Measurements from ENCODE around the gene COQ10B. TPM values are rescaled to one million over a fixed set of nuclear protein-coding genes. Genes with fewer than 3 reads are reported as not detected.
"Not testable (repeated sequence)": the region's sequence is repeated elsewhere in the genome, so short reads cannot be mapped to it uniquely, and the experiment has no call there.

The COQ10B gene
- total RNA-seq, 2 experiments from 2014 or later = 5.0 to 12.2 TPM

DNA sequence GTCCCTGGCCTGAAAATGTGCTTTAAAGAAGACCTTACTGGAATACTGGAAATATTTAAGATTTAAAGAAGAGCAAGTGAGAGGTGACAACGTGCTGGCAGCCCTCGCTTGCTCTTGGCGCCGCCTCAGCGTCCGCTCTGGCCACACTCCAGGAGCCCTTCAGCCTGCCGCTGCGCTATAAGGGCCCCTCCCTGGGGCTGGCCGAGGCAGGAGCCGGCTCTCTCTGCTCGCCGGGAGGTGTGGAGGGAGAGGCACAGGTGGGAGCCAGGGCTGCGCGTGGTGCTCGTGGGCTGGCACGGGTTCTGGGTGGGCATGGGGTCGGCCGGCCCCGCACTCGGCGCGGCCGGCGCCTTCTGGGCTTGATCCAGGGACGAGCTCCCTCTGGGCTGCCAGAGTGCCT, 2.9 kb upstream of the COQ10B start:
- Histone ChIP-seq H3K4me2 (ENCODE audit: low read length) (no peak overlapping the region), H3K4me3 (ENCODE audit: low read depth, low read length, poor library complexity, severe bottlenecking) (no peak overlapping the region)
- BruUV-seq (replicated peaks) = no TSS peak

DNA sequence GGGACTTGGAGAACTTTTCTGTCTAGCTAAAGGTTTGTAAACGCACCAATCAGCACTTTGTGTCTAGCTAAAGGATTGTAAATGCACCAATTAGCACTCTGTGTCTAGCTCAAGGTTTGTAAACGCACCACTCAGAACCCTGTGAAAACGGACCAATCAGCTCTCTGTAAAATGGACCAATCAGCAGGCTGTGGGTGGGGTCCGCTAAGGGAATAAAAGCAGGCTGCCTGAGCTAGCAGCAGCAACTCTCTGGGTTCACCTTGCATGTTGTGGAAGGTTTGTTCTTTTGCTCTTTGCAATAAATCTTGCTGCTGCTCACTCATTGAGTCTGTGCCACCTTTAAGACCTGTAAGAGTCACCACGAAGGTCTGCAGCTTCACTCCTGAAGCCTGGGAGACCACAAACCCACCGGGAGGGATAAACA, 2.4 kb upstream of the COQ10B start:
- H3K4me2 ChIP-seq (ENCODE audit: low read length); CTCF ChIA-PET (ENCODE audit: unreplicated experiment): not testable (repeated sequence)
- POLR2A ChIA-PET = interaction anchor here (0.6 to 3.5 kb wide), 10 partner anchors 8 to 1240 kb away, joined by 3 to 41 read pairs (median 4); partner anchors contain the start of genes GTF3C3 and SF3B1

More for the DNA sequence above, 2.9 kb upstream of the COQ10B start:
- TF ChIP-seq, protein P1, sequence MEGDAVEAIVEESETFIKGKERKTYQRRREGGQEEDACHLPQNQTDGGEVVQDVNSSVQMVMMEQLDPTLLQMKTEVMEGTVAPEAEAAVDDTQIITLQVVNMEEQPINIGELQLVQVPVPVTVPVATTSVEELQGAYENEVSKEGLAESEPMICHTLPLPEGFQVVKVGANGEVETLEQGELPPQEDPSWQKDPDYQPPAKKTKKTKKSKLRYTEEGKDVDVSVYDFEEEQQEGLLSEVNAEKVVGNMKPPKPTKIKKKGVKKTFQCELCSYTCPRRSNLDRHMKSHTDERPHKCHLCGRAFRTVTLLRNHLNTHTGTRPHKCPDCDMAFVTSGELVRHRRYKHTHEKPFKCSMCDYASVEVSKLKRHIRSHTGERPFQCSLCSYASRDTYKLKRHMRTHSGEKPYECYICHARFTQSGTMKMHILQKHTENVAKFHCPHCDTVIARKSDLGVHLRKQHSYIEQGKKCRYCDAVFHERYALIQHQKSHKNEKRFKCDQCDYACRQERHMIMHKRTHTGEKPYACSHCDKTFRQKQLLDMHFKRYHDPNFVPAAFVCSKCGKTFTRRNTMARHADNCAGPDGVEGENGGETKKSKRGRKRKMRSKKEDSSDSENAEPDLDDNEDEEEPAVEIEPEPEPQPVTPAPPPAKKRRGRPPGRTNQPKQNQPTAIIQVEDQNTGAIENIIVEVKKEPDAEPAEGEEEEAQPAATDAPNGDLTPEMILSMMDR (conservative IDR thresholded peaks at IDR 0.05; ENCODE audit: low read length) = no peak
- no peak for TF ChIP-seq EZH2phosphoT487 (IDR thresholded peaks at IDR 0.05; ENCODE audit: borderline replicate concordance, low read depth, low read length)
- no peak for DNase-seq (ENCODE audit: low spot score)
- H3K9me3 ChIP-seq (ENCODE audit: low read length) = no peaks in the 10 kb centered on the region
- H3K79me2 ChIP-seq (ENCODE audit: insufficient read depth, low read depth, low read length) = peaks cover 19% of the 10 kb centered on the region
- intact Hi-C loops (cut with micrococcal nuclease; ENCODE audit: unreplicated experiment) = loop anchor here (5.0 kb wide), 1 partner anchor 257 kb away; the partner anchor contains the start of gene MARS2
- CTCF ChIA-PET (ENCODE audit: unreplicated experiment) = no interaction called here
- POLR2A ChIA-PET = interaction anchor here (0.6 to 3.5 kb wide), 8 partner anchors 9 to 58 kb away, joined by 3 to 41 read pairs (median 4); partner anchors contain the start of gene SF3B1
- H2AFZ ChIP-seq (ENCODE audit: low read length) = no peak overlapping the region
- H3K36me3 ChIP-seq (ENCODE audit: insufficient read depth, low read length) = 0 out of 2 replicates have a peak, but pooled peaks cover 2% of the 10 kb centered on the region
- no peaks in the 10 kb centered on the region for H3K9me2 ChIP-seq (ENCODE audit: insufficient read depth, low read length)
- H4K20me1 ChIP-seq (ENCODE audit: insufficient read depth, low read length) = no peaks in the 10 kb centered on the region
- H3K4me1 ChIP-seq (ENCODE audit: insufficient read depth, low read length, poor library complexity, severe bottlenecking) = peaks cover 17% of the 10 kb centered on the region
- no peak overlapping the region for H3K27ac ChIP-seq (ENCODE audit: low read depth, low read length, poor library complexity, severe bottlenecking)

DNA sequence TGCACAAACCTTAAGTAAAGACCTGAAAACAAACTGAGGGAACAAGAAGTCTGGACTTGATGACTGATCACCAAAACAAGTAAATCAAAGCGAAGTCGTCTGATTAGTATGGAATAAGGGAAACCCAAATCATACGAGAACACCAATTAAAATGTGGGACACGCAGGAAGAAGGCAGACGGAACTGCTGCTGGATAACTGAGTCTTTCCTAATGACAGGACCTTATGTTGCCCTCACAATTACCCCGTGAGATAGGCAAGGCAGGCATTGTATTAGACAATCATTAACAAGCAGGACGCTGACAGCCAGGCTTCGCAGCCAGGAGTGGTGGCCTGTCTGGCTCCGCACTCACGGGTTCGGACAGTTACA, 614 bp upstream of the COQ10B start:
- Histone ChIP-seq H3K79me2 (ENCODE audit: insufficient read depth, low read depth, low read length) (peaks cover 36% of the 10 kb centered on the region), H3K27ac (ENCODE audit: low read depth, low read length, poor library complexity, severe bottlenecking) (peak overlapping the region; percentile 55), H3K4me1 (ENCODE audit: insufficient read depth, low read length, poor library complexity, severe bottlenecking) (peaks cover 17% of the 10 kb centered on the region), H3K9me3 (ENCODE audit: low read length) (no peaks in the 10 kb centered on the region), H3K4me2 (ENCODE audit: low read length) (peak overlapping the region; percentile 75), H3K4me3 (ENCODE audit: low read depth, low read length, poor library complexity, severe bottlenecking) (peak overlapping the region; percentile 84), H3K36me3 (ENCODE audit: insufficient read depth, low read length) (peaks cover 7% of the 10 kb centered on the region; the same call in 1 of the 2 replicates), H4K20me1 (ENCODE audit: insufficient read depth, low read length) (no peaks in the 10 kb centered on the region), H2AFZ (ENCODE audit: low read length) (peak overlapping the region; percentile 64), H3K9me2 (ENCODE audit: insufficient read depth, low read length) (no peaks in the 10 kb centered on the region)
- DNase-seq (ENCODE audit: low spot score) = no peak
- intact Hi-C loops (cut with micrococcal nuclease; ENCODE audit: unreplicated experiment) = loop anchor here (1.0 to 5.0 kb wide), 4 partner anchors 17 to 255 kb away; partner anchors contain the start of genes HSPE1, MARS2 and SF3B1
- ChIA-PET CTCF (ENCODE audit: unreplicated experiment) (interaction anchor here (1.0 kb wide), 1 partner anchor 13 kb away, joined by 3 read pairs; no protein-coding TSS in a partner anchor), POLR2A (interaction anchor here (0.6 to 3.5 kb wide), 10 partner anchors 9 to 63 kb away, joined by 3 to 41 read pairs (median 4); partner anchors contain the start of genes HSPD1, HSPE1 and SF3B1)
- no peak for TF ChIP-seq EZH2phosphoT487 (IDR thresholded peaks at IDR 0.05; ENCODE audit: borderline replicate concordance, low read depth, low read length)
- TF ChIP-seq, protein P1 (conservative IDR thresholded peaks at IDR 0.05; ENCODE audit: low read length) = no peak
- TSS peak; percentile 99 for BruUV-seq (replicated peaks)

More for the DNA sequence above, 2.4 kb upstream of the COQ10B start:
- H3K9me3 ChIP-seq (ENCODE audit: low read length); H3K27ac ChIP-seq (ENCODE audit: low read depth, low read length, poor library complexity, severe bottlenecking); H3K36me3 ChIP-seq (ENCODE audit: insufficient read depth, low read length); H4K20me1 ChIP-seq (ENCODE audit: insufficient read depth, low read length); DNase-seq (ENCODE audit: low spot score); BruUV-seq (replicated peaks); H3K4me3 ChIP-seq (ENCODE audit: low read depth, low read length, poor library complexity, severe bottlenecking); H3K9me2 ChIP-seq (ENCODE audit: insufficient read depth, low read length): not testable (repeated sequence)
- peak overlapping the region; percentile 27; the same call in 1 of the 2 replicates for H2AFZ ChIP-seq (ENCODE audit: low read length)
- H3K79me2 ChIP-seq (ENCODE audit: insufficient read depth, low read depth, low read length) = peaks cover 24% of the 10 kb centered on the region
- intact Hi-C loops (cut with micrococcal nuclease; ENCODE audit: unreplicated experiment) = loop anchor here (5.0 kb wide), 1 partner anchor 256 kb away; the partner anchor contains the start of gene MARS2
- peaks cover 17% of the 10 kb centered on the region for H3K4me1 ChIP-seq (ENCODE audit: insufficient read depth, low read length, poor library complexity, severe bottlenecking)
